ENCODE results near the gene RNF215.
"Not testable (repeated sequence)": the region's sequence is repeated elsewhere in the genome, so short reads cannot be mapped to it uniquely, and the experiment has no call there.

RNF215 gene

GRCh38 chr22:30408388-30409102, 21.3 kb upstream of the RNF215 start:
- TF ChIP-seq, protein P1, sequence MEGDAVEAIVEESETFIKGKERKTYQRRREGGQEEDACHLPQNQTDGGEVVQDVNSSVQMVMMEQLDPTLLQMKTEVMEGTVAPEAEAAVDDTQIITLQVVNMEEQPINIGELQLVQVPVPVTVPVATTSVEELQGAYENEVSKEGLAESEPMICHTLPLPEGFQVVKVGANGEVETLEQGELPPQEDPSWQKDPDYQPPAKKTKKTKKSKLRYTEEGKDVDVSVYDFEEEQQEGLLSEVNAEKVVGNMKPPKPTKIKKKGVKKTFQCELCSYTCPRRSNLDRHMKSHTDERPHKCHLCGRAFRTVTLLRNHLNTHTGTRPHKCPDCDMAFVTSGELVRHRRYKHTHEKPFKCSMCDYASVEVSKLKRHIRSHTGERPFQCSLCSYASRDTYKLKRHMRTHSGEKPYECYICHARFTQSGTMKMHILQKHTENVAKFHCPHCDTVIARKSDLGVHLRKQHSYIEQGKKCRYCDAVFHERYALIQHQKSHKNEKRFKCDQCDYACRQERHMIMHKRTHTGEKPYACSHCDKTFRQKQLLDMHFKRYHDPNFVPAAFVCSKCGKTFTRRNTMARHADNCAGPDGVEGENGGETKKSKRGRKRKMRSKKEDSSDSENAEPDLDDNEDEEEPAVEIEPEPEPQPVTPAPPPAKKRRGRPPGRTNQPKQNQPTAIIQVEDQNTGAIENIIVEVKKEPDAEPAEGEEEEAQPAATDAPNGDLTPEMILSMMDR (IDR thresholded peaks at IDR 0.05) = no peak
- Histone ChIP-seq H3K36me3 (no peaks in the 10 kb centered on the region), H3K4me1 (ENCODE audit: control insufficient read depth in 1 of 2, insufficient read depth in 1 of 2, low read depth in 1 of 2, low read length in 1 of 2) (no peaks in the 10 kb centered on the region), H3K9me3 (no peaks in the 10 kb centered on the region), H3K27me3 (no peaks in the 10 kb centered on the region), H3K27ac (no peak overlapping the region), H3K4me3 (ENCODE audit: low read depth in 1 of 2, low read length in 1 of 2) (no peak overlapping the region)

DNA sequence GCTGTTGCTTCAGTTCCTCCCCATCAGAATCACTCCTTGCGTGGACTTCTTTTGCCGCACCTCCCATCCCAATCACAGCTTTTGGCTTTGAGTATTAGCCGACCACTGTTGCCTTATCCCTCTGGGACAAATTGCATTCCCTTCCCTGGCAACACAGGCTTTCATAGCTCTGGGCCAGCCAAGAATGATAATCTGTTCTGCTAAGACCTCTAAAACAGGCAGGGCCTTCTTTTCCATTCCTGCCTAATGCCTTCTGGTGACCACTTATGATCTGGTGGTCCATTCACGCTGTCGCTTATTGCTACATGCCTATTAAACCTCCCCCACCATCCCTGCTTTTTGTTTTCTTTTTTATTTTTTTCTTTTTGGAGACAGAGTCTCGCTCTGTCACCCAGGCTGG, 19.2 kb upstream of the RNF215 start:
- Histone ChIP-seq H3K36me3 (no peaks in the 10 kb centered on the region), H3K4me1 (ENCODE audit: control insufficient read depth in 1 of 2, insufficient read depth in 1 of 2, low read depth in 1 of 2, low read length in 1 of 2) (no peaks in the 10 kb centered on the region), H3K9me3 (no peaks in the 10 kb centered on the region), H3K27ac (no peak overlapping the region), H3K4me3 (ENCODE audit: low read depth in 1 of 2, low read length in 1 of 2) (no peak overlapping the region), H3K27me3 (no peaks in the 10 kb centered on the region)
- TF ChIP-seq, protein P1 (IDR thresholded peaks at IDR 0.05) = no peak

DNA sequence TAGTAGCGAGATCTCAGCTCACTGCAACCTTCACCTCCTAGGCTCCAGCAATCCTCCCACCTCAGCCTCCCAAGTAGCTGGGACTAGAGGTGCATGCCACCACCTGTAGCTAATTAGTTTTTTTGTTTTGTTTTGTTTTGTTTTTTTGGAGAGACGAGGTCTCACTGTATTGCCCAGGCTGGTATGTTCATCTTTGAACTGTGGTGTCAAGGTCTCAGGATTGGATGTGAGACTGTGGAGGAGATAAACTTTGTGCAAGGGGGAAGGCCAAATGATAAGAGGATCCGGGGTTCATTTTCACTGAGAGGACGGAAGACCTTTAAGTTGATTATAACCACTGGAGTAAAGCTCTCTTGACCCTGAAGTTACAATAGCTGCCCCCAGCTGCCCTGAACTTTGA, 18.5 kb upstream of the RNF215 start:
- H3K4me1 ChIP-seq (ENCODE audit: control insufficient read depth in 1 of 2, insufficient read depth in 1 of 2, low read depth in 1 of 2, low read length in 1 of 2) = no peaks in the 10 kb centered on the region
- no peak overlapping the region for H3K27ac ChIP-seq
- TF ChIP-seq, protein P1 (IDR thresholded peaks at IDR 0.05) = no peak
- H3K27me3 ChIP-seq = no peaks in the 10 kb centered on the region
- no peak overlapping the region for H3K4me3 ChIP-seq (ENCODE audit: low read depth in 1 of 2, low read length in 1 of 2)
- H3K36me3 ChIP-seq = no peaks in the 10 kb centered on the region
- no peaks in the 10 kb centered on the region for H3K9me3 ChIP-seq

DNA sequence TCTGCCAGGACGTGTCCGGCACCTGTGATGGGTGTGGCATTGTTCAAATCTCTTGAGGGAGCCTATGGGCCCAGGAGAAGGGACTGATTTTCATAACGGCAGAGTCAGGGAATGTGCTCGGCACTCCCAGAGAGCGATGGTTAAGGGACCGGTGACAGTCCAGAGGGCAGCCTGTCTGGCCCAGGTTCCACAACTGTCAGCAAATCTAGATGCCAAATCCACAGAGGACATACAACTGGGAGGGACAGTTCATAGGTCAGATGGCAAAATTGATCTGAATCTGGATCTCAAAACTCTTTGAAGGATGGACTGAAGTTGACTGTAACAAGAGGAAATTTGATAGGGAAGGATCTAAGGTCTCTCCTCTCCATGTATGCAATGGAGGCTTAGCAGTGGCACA, 17.1 kb upstream of the RNF215 start:
- H3K27me3 ChIP-seq = peaks cover 13% of the 10 kb centered on the region
- H3K27ac ChIP-seq = no peak overlapping the region
- H3K4me1 ChIP-seq (ENCODE audit: control insufficient read depth in 1 of 2, insufficient read depth in 1 of 2, low read depth in 1 of 2, low read length in 1 of 2) = no peaks in the 10 kb centered on the region
- no peak overlapping the region for H3K4me3 ChIP-seq (ENCODE audit: low read depth in 1 of 2, low read length in 1 of 2)
- TF ChIP-seq, protein P1 (IDR thresholded peaks at IDR 0.05) = no peak
- no peaks in the 10 kb centered on the region for H3K36me3 ChIP-seq
- no peaks in the 10 kb centered on the region for H3K9me3 ChIP-seq

DNA sequence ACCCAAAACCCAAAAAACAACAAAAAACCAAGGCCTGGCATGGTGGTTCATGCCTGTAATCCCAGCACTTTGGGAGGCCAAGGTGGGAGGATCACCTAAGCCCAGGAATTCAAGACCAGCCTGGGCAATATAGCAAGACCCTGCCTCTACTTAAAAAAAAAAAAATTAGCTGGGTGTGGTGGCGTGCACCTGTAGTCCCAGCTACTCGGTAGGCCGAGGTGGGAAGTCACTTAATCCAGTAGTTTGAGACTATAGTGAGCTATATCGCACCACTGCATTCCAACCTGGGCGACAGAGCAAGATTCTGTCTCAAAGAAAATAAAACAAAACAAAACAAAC, 15.5 kb upstream of the RNF215 start:
- H3K27ac ChIP-seq; H3K4me3 ChIP-seq (ENCODE audit: low read depth in 1 of 2, low read length in 1 of 2); H3K36me3 ChIP-seq; H3K4me1 ChIP-seq (ENCODE audit: control insufficient read depth in 1 of 2, insufficient read depth in 1 of 2, low read depth in 1 of 2, low read length in 1 of 2); H3K9me3 ChIP-seq: not testable (repeated sequence)
- peaks cover 29% of the 10 kb centered on the region for H3K27me3 ChIP-seq

DNA sequence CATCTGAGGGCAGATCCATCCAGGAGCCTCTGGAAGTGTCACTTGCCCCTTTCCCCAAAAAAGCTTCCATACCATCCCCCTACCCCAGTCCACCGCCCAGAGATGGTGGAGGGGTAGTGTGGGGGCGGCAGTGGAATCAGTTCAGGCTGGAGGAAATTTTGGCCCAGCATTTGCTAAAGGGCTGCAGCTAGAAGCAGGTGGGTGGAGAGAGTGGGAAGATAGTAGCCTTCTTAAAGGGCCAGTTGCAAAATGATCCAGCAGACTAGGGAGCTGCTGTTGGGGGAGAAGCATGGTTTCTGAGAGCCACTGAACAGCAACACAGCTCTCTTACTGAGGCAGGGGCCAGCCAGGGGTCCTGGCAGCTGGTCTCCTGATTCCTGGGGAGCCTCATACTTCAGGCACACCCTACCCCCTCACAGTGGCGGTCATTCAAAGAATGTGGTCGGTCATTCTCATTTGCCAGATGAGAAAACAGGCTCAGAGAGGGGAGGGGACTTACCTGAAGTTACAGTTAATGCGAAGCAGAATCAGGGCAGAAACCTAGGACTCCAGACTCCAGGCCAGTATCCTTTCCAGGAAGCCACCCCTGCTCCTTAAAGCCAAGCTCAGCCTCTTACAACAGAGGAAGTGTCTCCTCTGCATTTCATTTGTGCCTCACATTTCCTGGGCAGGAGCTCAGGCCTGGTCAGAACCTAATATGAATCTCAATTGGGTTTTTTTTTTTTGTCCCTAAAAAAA, 15.0 kb upstream of the RNF215 start:
- H3K4me1 ChIP-seq (ENCODE audit: control insufficient read depth in 1 of 2, insufficient read depth in 1 of 2, low read depth in 1 of 2, low read length in 1 of 2) = peaks cover 0 to under 1% of the 10 kb centered on the region in 2 experiments
- TF ChIP-seq, protein P1 (IDR thresholded peaks at IDR 0.05) = no peak
- no peak overlapping the region for H3K27ac ChIP-seq
- H3K36me3 ChIP-seq = no peaks in the 10 kb centered on the region
- H3K9me3 ChIP-seq = no peaks in the 10 kb centered on the region
- H3K27me3 ChIP-seq = peaks cover 34% of the 10 kb centered on the region
- H3K4me3 ChIP-seq (ENCODE audit: low read depth in 1 of 2, low read length in 1 of 2) = no peak overlapping the region

GRCh38 chr22:30401024-30401423, 13.8 kb upstream of the RNF215 start:
- not testable (repeated sequence) for H3K4me3 ChIP-seq (ENCODE audit: low read depth in 1 of 2, low read length in 1 of 2); H3K9me3 ChIP-seq; H3K4me1 ChIP-seq (ENCODE audit: control insufficient read depth in 1 of 2, insufficient read depth in 1 of 2, low read depth in 1 of 2, low read length in 1 of 2); H3K27ac ChIP-seq; H3K36me3 ChIP-seq
- peaks cover 46% of the 10 kb centered on the region for H3K27me3 ChIP-seq
